Activated CD4-positive, alpha-beta T cell treated with anti-CD3 and anti-CD28 coated beads, Interleukin-2, Interleukin-6, amounts not matched to agents 100 ng/mL and 50 ng/mL, durations not matched to agents 16 hours and 8 hours (primary cell): ENCODE results near the gene RUNX1.

Experiments
- DNase-seq: peaks from one replicate; pipeline ENCODE4 v3.0.0-alpha.2; 2020

The RUNX1 gene

DNA sequence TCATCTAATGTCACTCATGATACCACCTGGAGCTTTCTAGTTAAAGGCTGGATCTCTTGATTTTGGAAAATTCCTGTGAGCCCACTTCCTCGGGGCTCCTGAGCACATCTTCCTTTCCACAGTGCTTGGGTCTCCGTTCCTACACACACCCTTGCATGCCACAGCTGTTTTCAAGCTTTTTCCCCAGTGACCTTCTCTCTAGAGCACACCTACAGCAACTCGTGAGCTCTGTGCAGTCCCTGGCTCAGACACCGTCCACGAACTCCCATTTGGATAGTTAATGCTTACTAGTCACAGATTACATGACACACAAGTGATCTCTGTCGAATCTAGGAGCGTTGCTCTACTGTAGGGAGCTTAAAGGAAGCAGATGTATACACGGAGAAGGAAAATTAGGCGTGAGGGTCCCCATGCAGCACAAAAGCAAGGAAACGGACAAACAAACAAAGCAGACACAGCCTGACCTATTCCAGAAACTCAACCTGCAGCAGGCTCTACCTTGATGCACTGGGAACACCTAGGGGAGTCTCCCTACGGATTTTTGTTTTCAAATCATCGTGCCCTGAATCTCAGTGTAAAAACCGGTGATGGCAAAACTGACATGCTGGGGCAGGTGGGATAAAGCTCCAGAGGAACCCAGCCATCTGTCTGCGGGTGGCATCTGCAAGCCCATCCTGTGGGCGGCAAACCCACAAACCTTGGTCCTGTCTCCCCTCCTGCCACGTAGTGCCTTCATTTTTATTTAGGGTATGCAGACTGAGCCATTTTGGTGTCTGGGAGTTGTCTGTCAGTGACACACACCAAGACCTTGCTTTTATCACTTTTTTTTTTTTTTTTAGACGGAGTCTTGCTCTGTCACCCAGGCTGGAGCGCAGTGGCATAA lies 177.8 kb downstream of the RUNX1 start:
- no peak for DNase-seq

DNA sequence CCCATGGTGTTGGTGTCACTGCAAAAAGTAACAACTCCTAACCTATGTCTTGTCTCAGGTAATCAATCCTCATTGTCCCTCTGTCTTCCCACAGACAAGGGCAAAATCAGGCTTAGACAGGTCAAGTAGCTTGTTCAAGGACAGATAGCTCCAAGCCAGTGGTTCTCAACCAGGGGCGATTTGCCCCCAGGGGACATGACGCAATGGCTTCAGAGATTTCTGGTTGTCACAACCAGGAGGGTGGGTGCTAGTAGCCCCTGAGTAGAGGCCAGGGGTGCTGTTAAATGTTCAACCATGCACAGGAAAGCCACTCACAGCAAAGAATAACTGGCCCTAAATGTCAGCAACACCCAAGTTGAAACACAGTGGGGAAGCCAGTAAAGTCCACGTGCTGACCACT lies 178.9 kb downstream of the RUNX1 start:
- no peak for DNase-seq

DNA sequence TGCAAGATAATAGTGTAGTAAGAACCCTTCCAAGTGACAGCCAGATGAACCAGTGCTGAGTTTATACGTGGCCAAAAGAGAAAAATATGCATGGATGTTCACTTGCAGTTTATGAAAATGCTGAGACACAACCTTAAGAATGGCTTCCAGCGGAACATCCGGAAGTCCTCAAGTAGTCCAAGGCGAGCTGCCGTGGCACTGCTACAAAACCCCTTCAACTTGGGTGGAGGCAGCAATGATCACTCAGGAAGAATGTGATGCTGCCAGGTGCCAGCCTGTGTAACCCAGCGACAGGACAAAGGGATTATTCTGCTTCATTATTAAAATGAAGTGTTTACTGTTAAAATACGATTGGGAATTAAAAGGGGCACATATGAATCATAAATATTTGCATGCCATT lies 179.6 kb downstream of the RUNX1 start:
- DNase-seq: no peak

DNA sequence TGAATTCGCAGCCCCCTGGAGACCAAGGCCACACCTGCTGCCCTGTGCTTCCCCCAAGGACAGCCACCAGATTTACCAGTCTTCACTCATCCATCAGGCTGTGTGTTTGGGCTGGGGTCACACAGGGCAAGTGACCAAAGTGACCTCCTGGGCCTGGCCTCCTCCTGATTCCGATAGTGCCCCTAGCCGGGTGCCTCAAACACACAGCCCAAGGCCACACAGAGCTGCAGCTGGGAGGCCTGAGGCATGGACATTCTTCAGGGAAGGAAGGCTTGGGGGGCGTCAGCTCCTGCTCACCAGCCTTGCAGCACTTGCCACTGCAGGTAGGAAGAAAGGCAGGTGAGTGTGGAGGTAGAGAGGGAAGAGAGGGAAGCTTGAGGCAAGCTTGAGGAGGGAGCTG lies 181.3 kb downstream of the RUNX1 start:
- no peak for DNase-seq

DNA sequence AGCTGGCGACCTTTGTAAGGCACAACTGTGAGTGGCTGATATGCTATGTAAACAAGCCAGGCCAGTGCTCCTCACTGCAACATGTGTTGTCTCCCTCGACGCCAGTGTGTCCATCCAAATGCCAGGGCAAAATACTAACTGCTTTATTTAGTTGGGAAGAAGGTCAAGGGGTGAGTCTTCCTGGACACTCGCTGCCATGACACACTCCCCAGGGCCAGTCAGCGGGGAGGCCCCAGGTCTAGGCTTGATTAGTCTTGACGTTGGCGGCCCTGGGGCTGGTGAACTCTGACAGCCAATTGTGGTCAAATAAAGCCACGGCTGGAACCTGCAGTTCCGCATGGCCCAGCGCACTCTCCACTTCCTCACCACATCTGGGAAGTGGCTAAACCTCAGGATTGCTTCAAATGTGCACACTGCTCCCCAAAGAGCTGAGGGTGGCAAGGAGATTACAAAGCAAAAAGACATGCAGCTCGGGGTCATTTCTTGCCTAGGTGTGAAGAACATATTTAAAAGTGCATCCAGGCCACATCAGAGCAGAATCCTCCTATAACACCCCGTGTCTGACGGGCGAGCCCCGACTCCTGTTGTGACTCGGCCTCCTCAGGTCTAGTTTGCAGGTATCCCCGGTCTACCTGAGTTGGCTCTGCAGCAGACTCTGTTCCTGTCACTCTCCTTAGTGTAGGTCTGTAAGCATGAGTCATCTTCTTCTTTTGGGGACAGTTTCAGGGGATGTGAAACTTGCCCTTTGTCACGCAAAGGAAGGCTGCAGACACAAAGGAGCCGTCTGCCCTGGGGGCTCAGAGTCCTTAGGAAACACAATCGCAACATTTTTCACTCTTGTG lies 183.5 kb downstream of the RUNX1 start:
- peak; percentile 86 for DNase-seq

DNA sequence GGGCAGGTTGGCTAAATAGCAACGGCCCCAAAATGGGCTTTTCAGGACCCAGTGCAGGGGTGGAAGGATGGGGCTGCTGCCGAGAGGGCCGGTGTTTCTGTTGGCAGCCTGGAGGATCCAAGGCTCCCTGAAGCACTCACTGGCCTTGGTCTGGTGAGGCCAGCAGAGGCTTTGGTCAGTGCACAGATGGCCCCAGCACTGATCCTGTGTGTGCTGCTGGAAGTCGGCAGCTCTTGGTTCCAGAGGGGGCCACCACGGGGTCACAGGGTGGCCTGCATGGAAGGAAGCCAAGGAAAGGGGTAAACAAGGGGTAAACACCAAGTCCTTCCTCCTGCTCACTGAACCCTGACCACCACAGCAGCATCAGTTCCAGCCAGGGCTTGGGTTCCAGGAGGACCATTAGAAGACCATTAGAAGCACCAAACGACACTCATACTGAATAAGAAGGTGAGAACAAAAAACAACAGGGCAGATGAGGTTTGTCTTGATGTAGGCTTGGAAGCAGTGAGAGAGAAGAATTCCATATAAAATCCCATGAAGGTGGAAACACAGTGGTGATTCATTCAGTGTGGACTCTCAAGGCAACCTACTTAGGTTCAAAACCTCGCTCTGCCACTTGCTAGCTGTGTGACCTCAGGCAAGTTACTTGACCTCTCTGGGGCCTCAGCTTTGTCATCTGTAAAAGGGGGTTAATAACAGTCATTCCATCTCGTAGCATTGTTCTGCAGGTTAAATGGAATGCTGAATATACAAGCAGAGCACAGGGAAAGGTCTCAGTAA lies 184.5 kb downstream of the RUNX1 start:
- no peak for DNase-seq

DNA sequence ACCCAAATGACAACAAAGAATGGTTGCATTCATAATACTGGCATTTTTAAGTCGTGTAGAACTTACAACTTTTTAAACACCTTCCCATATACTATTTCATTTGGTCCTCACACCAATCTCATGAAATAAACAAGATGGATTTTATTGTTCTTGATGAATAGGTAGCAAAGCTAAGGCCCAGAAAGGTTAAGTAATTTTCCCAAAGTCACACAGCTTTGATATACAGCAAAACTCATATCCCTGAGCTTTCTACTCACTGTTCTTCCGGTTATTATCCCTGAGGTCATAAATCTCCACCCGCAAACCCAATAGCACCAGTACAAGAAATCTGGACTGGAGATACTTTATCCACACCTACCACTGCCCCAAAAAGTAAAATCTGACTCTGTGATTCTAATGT lies 186.2 kb downstream of the RUNX1 start:
- DNase-seq: no peak

DNA sequence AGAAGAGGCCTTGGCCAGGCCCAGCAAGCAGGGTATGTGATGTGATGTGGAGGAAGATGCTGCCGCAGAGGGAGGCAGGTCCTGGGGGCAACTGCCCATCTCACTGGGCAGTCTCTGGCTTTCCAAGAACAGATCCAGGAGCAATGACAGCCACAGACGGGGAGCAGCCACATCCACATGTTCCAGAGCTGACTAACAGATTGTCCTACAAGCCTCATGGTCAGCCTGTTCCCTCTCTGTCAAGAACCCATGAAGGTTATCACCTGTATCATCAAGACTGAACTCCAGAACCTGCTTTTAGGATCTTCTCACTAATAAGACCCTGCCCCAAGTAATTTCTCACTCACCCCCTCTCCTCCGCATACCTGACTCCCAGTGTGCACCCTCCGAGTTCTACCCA lies 187.8 kb downstream of the RUNX1 start:
- no peak for DNase-seq

DNA sequence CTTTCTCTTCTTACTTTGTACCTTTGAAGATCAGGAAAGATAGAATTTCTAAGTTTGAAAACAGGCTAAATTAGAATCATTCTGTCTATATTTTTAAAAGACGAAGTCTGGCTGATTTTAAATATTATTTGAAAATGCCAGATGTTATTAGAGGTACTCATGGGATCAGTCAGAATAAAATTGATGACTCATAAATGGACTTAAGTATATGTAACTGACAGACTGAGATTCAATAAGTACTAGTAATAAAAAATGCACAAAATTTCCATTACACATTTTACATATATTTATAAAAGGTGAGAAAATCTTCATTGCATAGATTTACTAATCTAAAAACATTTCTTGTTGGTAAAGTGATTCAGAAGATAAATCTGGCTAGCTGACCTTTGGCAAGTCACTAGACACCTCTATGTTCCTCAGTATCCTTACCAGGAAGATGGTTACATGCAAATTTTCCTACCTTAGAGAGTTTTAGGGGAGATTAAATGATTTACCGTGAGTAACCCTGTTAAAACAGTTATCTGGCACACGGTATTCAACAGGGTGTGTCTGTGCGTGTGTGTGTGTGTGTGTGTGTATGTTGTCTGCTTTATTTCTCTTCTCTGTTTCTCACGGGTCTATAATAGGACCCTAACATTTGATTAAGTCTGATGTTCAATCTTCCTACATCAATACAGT lies 189.0 kb downstream of the RUNX1 start:
- no peak for DNase-seq

DNA sequence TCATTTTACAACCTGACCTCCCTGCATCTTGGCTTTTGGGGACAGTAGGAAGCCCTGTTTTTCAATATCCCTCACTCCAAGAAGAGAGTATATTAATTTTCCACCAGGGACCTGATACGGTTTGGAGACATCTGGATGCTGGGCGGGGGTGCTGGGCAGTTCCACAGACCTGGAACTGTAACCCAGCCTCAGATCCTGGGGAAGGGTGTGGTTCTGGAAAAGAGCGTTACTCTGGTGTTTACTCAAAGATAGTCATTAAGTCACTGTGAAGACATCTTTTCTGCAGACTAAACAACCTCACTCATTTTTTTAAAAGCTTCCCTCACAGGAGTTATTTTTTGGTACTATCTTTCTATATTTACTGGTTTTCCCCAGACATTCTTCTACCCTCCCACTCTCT lies 190.5 kb downstream of the RUNX1 start:
- no peak for DNase-seq

DNA sequence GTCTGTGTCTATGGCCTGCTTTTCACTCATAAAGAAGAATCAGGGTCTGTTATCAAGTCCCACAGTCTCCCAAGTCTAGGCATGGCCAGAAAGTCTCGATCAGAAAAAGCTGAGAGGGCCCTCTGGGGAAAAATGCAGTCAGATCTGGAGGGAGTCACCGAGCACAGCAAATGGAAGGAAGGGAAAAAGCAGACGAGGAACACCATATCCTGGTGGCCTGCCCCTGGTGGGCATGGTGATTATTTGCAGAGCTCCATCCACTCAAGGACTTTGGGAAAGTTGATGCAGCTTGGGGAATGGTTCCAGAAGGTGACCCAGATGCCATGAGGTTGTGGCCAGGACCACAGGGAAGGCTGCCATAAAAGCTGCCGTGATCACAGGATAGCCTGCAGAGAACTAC lies 191.2 kb downstream of the RUNX1 start:
- no peak for DNase-seq

DNA sequence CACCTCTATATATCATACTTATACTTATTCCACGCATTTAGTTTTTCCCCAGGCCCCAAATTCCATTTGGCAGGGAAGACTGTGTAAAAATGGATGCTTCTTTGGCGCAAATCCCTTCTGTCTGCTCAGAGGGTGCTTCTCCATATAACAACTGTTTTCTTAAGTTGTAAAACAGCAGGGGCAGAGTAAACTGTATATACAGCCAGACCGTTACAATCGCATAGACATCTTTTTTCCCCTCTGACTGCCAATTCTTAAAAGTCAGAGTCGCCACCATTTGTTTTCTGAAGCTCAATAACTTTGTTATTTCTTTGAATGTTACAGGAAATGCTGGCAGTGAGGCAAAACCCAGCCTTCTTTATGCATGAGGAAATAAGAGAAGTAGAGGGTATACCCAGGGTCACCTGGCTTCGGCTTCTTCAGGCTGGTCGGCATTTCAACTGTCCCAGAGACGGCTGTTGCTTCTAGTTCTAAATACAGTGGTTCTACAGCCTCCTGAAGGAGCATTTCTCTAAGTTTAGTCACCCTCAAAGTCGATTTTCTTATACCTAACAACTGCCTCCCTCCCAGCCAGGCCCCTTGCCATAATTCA lies 191.9 kb downstream of the RUNX1 start:
- DNase-seq: no peak

DNA sequence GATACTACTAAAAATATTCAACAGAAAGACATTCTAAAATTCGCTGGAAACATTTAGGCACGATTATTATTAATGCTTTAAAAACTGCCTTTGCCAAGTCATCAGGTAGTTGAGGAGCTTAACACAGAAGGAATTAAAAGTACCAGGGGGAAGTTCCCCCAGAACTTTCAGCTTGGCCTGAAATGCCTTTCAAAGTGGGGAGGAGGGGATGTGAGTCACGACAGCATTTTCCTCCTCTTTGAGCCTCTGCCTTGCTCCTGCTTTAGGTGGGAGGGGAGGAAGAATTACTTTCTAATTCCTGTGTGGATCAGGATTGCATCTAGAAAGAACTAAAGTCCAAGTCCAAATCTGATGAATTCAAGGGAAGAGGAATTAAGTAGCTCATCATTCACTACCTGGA lies 196.7 kb downstream of the RUNX1 start:
- no peak for DNase-seq

DNA sequence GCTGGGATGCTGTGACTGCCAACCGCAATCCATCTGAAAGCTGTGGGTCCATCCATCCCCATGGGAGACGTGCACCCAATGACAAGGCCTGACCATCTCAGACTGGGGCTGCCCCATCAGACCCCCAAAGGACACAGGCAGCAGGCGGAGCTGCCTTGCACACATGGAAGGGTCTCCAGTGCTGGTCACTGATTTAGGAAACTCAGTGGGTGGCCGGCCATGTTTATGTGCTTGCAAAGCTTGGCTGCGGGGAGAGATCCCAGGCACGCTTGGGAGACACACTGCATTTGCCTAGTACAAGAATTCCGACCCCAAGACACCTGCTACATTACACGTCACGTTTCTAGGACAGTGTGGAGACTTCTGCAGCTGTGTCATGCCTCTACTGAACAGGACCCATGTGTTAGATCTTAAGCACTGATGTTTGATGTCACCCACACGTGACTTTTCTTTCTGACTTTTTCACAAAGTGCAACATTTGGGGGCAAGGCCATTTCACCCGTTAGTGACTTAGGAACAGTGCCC lies 198.9 kb downstream of the RUNX1 start:
- DNase-seq: no peak

DNA sequence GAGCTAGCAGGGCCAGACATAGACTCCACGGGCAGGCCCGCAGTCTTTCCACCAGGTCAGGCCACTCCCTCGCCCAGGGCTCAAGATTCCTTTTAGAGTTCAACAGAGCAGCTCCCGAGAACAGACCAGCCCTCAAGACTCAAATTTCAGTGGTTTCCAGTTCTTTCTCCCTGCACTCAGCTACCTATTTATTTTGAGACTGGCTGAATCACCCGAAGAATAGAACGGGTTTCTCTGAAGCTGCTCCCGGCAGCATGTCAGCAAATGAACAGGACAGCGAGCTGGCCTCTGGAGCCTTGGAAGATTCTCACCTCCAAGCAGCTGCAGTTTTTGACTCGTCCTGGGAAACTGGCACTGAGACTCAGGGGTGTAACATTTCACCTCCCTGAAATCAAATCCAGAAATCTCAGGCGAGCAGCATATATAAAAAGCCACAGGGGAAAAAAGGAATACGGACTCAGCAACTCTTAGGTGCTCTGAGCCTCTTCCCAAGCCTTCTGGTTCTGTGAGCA lies 202.4 kb downstream of the RUNX1 start:
- no peak for DNase-seq

DNA sequence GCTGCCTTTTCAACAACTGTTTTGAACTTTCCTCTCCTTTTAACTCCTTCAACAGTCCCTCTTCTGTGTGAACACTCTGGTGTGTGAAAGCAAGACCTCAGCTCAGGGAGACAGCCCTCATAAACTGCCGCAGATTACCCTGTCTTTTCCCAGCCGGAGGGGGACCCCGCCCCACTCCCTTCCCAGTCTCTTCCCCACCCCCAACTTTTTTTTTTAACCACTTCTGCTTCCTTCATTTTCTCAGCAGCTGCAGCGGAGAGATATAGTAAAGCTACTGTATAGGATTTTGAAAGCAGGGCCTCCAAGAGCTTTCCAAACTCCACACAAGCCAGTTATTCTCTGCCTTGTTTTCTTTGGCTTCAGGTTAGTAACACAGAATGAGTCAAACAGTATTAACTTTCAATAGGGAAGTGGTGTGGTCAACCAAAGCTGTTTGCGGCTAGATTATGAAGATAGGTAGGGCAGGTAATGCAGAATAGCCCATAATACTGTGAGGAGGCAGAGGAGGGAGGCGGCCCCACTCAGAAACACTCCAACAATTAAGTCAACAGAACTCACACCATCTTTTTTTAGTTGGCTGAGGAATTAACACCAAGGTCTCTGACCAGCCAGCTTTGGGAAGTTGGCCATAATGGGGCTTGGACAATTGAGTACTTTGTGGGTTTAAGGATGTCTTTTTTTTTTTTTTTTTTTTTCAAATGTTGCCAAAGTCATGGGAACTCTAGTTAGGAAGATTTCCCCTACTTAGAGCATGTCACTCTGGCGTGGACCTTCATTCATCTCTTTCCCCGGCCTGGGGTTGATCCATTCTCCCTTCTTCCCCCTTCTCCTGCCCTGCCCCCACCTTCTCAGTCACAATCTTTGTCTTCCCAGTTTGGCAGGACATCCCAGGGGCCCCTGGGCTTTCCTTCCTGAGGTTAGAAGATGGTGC lies 203.3 kb downstream of the RUNX1 start:
- DNase-seq: peak; percentile 77

DNA sequence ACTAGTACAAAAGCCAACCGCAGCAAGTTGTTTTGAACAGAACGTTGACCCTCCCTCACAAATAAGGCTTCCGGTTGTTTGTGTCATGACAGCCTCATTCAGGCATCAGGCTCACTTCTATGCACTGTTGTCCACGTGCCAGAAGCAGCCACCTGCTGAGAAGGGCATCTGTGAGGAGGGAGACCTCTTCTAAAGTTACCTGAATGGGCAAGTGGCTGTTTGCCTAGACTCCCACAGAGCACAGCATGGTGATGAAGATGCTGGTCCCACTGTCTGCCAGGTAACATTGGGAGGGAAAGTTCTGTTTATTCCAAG lies 204.2 kb downstream of the RUNX1 start:
- no peak for DNase-seq

DNA sequence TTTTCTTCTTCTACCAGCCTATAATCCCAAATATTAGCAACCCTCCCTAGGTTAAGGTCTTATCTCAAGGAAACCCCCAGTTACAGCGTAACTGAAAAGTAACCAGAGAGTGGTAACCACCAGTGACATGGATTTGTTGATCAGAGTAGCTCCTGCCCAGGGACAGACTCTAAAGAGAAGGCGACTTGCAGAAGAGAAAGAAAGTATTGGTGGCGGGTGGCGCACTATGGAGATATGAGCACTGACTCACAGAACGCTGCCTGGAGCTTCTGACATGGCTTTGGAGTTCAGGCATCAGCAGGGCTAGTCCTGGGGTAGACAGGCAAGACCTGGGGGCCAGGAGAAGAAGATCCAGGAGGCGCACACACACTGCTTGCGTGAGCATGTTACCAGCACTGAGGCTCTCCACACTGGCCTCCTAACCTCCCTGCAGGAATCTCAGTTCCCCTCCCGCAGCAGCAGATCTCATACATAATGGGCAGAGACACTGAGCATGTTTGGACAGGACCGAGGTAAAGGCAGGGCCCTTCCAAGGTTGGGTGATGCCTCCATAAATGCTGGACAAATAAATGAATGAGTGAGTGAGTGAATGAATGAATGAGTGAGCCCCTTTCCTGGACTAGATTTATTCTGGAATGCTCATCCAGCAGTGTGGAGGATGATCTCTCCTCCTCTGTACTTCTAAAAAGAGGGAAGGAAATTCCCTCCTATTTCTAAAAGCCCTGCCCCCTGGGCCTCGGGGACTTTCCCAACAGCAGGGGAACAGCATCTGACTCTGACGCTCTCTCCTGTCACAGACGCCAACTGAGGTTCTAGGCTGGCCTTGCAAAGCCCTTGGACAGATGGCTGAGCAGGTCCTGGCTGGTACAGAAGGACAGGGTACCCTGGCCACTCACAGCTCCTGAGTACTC lies 204.8 kb downstream of the RUNX1 start:
- no peak for DNase-seq

DNA sequence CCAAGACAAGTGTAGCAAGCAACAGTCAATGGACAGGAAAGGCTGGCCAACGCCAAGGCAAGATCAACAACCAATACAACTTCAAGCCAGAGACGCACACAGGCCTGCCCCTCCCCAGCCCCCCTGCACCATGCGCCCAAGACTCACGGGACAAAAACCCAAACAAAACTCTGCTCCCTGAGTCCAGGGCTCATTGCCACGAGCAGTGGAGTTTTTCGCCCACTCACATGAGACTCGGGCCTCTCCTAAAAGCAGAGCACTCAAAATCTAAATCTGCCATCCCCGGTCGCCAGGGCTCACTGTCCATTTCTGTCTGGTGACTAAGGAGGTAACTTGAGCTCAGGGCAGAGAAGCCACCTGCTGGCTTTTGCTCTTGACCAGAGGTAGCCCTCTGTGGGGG lies 205.5 kb downstream of the RUNX1 start:
- no peak for DNase-seq

DNA sequence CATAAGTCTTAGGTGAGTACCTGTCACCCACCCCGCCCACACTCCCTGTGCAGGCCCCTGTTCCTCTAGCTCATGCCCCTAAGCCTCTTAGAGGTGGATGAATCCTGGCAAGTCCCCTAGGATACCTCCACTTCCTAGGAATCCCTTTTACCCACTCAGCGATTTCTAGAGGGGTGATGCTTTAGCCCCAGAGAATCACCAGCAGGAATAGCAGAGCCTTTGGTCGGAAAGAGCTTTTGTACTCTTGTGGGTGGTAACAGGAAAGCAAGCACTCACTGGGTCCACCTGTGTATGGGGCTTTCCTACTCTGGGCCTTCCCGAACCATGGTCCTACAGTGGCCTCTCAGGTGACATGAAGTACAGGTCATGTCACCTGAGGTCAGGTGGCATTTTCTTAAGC lies 207.9 kb downstream of the RUNX1 start:
- no peak for DNase-seq
